Measurements from ENCODE around the gene TMEM134. TPM values are rescaled to one million over a fixed set of nuclear protein-coding genes. Genes with fewer than 3 reads are reported as not detected.
A peak's percentile ranks its signal among the peaks of the same experiment; 100 is the strongest.

Gene TMEM134
- total and polyA plus RNA-seq, 9 of the 15 experiments (the other 6 are each of a cell fraction or from before 2014, with no cell fraction given): 0.63 to 48.4 (median 10.7) TPM

GRCh38 chr11:67472882-67473281, 3.8 kb upstream of the TMEM134 start:
- Histone ChIP-seq H3K4me2 (ENCODE audit: insufficient read depth, low read length) (no peak overlapping the region), H3K79me2 (ENCODE audit: control insufficient read depth, insufficient read depth, low read length) (peaks cover 4% of the 10 kb centered on the region; the same call in 1 of the 3 replicates), H3K27ac (ENCODE audit: extremely low read depth, low read depth, low read length) (no peak overlapping the region), H3K9me3 (replicated peaks; ENCODE audit: control insufficient read depth, insufficient read depth, low read depth, low read length) (no peaks in the 10 kb centered on the region; the same call in 1 of the 2 replicates), H4K20me1 (replicated peaks; ENCODE audit: control insufficient read depth, insufficient read depth, low read length) (no peaks in the 10 kb centered on the region), H3K9ac (ENCODE audit: insufficient read depth in 1 of 2, low read depth in 2 of 2, low read length in 2 of 2) (peak overlapping the region in 1 of 2 experiments; percentile 53; a peak in 1 of 4 replicates), H3K36me3 (ENCODE audit: control insufficient read depth, insufficient read depth, low read length) (no peaks in the 10 kb centered on the region), H3K27me3 (ENCODE audit: control insufficient read depth in 2 of 2, insufficient read depth in 2 of 2, low read length in 2 of 2) (no peaks in the 10 kb centered on the region), H3K4me3 (no peak overlapping the region), H3K4me1 (replicated peaks in 1 of 2; ENCODE audit: control insufficient read depth in 2 of 2, insufficient read depth in 2 of 2, low read length in 2 of 2) (peaks cover 14 to 36% of the 10 kb centered on the region in 2 experiments; a peak in 4 of 5 replicates), H3K9me1 (ENCODE audit: control insufficient read depth, insufficient read depth, low read length) (no peaks in the 10 kb centered on the region), H2AFZ (ENCODE audit: low read depth, low read length) (0 out of 2 replicates have a peak overlapping the region, but pooled peaks have one; percentile 19)
- POLR2A ChIA-PET: interaction anchor here (0.9 kb wide), 1 partner anchor 135 kb away, joined by 3 read pairs; no protein-coding TSS in a partner anchor
- CTCF ChIA-PET (ENCODE audit: low intra/inter-chr PET ratio): no interaction called here
- no peak for FAIRE-seq
- no peak for ATAC-seq
- no peak for DNase-seq (ENCODE audit: extremely low read depth in 1 of 4, low spot score in 3 of 4)
- intact Hi-C loops (cut with micrococcal nuclease) (loop anchor here (5.0 kb wide), 1 partner anchor 34 kb away; the partner anchor contains the start of genes CDK2AP2 and PITPNM1), in situ Hi-C loops (cut with MboI) (no loop called here)
- BruUV-seq (replicated peaks): no TSS peak
- 78% methylated on average over 7 of the region's 7 CpGs for WGBS (ENCODE audit: insufficient coverage, low coverage, missing lambda C conversion rate)
- TF ChIP-seq CHCHD3 (CRISPR knock-in tag; IDR thresholded peaks at IDR 0.05) (no peak), ZKSCAN1 (IDR thresholded peaks at IDR 0.05; ENCODE audit: low read depth, low read length) (no peak), XRCC3 (IDR thresholded peaks at IDR 0.05) (no peak), ZNF583 (CRISPR knock-in tag; IDR thresholded peaks at IDR 0.05) (no peak), RNF219 (CRISPR knock-in tag; IDR thresholded peaks at IDR 0.05) (no peak), DMBX1 (CRISPR knock-in tag; IDR thresholded peaks at IDR 0.05; ENCODE audit: borderline replicate concordance) (no peak), ZNF212 (CRISPR knock-in tag; IDR thresholded peaks at IDR 0.05) (no peak), ZNF589 (CRISPR knock-in tag; IDR thresholded peaks at IDR 0.05; ENCODE audit: low read depth) (no peak), RFX1 (IDR thresholded peaks at IDR 0.05) (peak; percentile 82; the same call in 1 of the 2 replicates), MGA (IDR thresholded peaks at IDR 0.05) (no peak)

Data from K562 (cell line).